ENCODE data around the gene ART1.
A peak's percentile ranks its signal among the peaks of the same experiment; 100 is the strongest.

Gene ART1

DNA sequence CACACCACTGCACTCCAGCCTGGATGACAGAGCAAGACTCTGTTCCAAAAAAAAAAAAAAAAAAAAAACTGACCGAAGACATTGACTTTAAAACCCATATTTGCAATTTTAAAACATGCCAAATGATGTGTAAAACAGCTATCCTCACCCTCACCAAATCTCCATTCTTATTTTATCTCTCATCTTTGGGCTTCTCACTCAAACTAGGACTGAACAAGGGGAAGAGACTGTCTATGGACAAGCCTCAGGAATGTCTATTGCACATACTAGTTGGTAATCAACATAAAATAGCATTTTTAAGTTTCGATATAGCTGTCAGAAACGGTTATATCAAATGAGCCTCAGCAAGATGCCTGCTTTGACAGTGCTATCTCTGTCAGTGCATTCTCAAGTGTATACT lies 34.1 kb downstream of the ART1 start:
- H3K4me3 ChIP-seq (ENCODE audit: low read length): no peak overlapping the region
- no peak for DNase-seq (ENCODE audit: low read depth)
- no peak for TF ChIP-seq CTCF (IDR thresholded peaks at IDR 0.05; ENCODE audit: insufficient read depth, low read depth, low read length, missing control alignments)

DNA sequence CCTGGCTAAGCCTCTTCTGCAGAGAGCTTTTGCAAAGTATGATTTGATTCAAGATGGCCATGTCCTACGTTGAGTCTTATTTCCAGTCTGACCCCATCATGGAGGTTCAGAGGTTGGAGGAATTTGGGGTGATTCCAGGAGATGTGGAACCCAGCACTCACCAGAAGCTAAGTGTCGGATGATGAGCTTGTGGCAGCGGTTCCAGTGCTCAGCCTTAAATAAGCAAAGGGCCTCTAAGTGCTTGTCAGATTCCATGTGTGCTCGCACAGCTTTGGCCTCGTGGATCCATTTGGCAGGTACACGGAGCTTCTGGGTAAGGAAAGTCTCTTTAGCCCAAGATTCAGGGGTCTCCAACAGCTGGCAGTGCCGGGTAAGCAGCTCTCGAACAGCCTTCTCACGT lies 38.1 kb downstream of the ART1 start:
- H3K4me3 ChIP-seq (ENCODE audit: low read length): no peak overlapping the region
- no peak for TF ChIP-seq CTCF (IDR thresholded peaks at IDR 0.05; ENCODE audit: insufficient read depth, low read depth, low read length, missing control alignments)
- no peak for DNase-seq (ENCODE audit: low read depth)

DNA sequence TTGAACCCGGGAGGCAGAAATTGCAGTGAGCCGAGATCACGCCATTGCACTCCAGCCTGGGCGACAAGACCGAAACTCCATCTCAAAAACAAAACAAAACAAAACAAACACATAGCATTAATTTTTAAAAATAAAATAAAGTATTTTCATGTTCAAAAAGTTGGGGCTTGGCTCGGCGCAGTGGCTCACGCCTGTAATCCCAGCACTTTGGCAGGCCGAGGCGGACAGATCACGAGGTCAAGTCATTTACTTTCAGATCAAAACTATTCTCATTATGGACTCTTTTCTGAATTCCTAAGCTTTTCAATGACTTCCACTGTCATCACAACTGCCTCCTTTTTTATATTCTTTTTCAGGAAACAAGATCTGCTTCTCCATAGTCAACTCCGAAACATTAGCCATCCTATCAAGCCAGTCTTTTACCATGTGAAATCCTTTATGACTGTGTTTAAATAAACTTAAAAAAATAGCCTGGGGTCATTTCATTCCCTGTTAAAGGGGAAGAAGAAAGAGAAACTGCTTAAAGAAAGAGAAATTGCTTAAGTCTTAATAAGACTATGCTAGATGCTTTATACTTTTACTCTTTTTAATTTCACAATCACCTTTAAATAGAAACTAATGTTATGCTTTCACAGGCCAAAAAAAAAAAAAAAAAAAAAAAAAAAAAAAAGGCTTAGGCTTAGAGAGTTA lies 39.3 kb downstream of the ART1 start:
- TF ChIP-seq CTCF (IDR thresholded peaks at IDR 0.05; ENCODE audit: insufficient read depth, low read depth, low read length, missing control alignments): no peak
- no peak for DNase-seq (ENCODE audit: low read depth)
- no peak overlapping the region for H3K4me3 ChIP-seq (ENCODE audit: low read length)

DNA sequence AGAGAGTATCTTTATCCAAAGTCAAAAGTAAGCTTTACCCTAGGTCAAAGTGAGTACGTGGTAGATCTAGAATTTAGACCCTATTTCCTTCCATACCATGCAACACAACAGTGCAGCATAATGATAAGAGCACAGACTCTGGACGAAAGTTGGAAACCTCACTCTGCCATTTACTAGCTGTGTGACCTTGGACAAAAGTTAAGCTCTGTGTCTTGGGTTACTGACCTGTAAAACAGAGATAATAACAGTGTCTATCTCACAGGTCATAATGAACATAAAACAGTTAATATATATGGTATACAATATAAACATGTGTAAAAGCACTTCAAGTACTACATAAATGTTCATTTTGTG lies 39.9 kb downstream of the ART1 start:
- no peak for TF ChIP-seq CTCF (IDR thresholded peaks at IDR 0.05; ENCODE audit: insufficient read depth, low read depth, low read length, missing control alignments)
- H3K4me3 ChIP-seq (ENCODE audit: low read length): no peak overlapping the region
- no peak for DNase-seq (ENCODE audit: low read depth)

- no peak for DNase-seq (ENCODE audit: low read depth)
- TF ChIP-seq CTCF (IDR thresholded peaks at IDR 0.05; ENCODE audit: insufficient read depth, low read depth, low read length, missing control alignments): no peak
- H3K4me3 ChIP-seq (ENCODE audit: low read length): no peak overlapping the region
Measured at GRCh38 chr11:3685923-3686322, 41.0 kb downstream of the ART1 start.

- no peak overlapping the region for H3K4me3 ChIP-seq (ENCODE audit: low read length)
- peak; percentile 29 for DNase-seq (ENCODE audit: low read depth)
- no peak for TF ChIP-seq CTCF (IDR thresholded peaks at IDR 0.05; ENCODE audit: insufficient read depth, low read depth, low read length, missing control alignments)
Measured at GRCh38 chr11:3686751-3687150, 41.8 kb downstream of the ART1 start.

DNA sequence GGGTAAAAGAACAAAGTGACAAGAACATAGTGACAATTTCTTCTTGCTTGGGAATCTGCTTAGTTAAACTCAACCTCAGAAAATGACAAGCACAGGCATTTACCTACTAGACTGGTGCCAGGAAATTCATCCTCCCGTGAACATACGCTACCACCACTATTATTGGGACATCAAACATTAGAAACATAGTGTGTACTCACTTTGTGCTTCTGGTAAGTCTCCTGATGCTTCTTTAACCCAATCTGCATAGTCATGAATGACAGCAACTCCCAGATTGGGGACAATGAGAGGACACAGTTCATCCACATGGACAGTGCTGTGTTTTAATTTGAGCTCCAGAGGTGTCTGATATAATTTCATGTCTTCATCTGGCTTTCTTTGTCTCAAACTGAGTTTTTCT lies 55.5 kb downstream of the ART1 start:
- TF ChIP-seq CTCF (IDR thresholded peaks at IDR 0.05; ENCODE audit: insufficient read depth, low read depth, low read length, missing control alignments): no peak
- no peak overlapping the region for H3K4me3 ChIP-seq (ENCODE audit: low read length)
- no peak for DNase-seq (ENCODE audit: low read depth)

Measured in epithelial cell of esophagus (primary cell).